Measurements from ENCODE around the gene COX14.

The COX14 gene

DNA sequence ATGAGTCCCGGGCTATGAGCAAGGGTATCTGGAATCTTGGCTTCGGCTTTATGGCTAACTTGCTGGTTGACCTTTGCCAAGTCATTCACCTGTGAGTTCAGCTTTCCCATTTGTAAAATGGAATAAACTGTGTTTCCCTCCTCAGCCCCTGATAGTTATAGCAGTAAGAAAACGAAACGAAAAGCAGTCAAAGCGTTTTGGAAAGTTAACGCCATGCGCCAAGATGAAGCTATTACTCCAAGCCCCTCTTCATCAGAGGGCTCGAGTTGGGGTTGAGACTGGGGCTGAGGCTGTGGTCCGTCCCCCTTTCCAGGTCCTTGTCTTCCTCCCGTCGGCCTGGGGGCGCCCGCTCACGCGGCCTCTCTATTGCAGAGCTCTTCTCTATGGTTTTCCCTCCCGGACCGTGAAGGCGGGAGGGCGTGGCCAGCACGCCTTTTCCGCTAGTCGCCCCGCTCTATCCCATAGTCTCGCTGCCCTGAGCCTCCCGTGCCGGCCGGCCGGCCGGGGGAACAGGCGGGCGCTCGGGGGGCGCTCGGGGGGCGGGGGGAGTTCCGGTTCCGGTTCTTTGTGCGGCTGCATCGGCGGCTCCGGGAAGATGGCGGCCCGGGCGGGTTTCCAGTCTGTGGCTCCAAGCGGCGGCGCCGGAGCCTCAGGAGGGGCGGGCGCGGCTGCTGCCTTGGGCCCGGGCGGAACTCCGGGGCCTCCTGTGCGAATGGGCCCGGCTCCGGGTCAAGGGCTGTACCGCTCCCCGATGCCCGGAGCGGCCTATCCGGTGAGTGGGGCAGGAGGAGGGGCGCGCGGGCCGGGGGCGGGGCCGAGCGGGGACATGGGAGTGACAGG lies 27.0 kb upstream of the COX14 start, which contains the start of gene SMARCD1:
Gene SMARCD1, plus strand, starts transcription at position 568 of the 840 bp plus-strand sequence. Its CDS starts 28 bp downstream, at position 596.
- peak; percentile 78 for DNase-seq (ENCODE audit: low read depth)

DNA sequence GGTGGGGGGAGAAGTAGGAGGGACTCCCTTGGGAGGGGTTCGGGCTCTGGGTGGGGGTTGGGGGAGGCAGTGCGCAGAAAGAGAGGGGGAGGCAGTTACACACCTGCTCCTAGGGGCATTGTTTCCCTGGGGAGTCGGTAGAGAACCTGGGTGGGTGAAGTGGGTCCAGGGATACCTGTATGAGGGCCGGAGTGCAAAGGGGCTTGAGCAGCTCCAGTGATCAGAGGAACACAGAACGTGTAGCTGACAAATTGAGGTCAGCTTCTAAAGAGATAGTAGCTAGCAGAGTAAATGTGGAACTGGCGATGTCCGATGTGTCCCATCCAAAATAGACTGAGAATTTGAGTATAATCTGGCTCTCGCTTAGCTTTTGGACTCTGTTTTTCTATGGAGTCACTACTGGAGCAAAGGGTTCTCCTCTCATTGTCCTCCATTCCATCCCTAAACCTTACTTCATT lies 26.4 kb upstream of the COX14 start:
- DNase-seq (ENCODE audit: low read depth), result no peak

DNA sequence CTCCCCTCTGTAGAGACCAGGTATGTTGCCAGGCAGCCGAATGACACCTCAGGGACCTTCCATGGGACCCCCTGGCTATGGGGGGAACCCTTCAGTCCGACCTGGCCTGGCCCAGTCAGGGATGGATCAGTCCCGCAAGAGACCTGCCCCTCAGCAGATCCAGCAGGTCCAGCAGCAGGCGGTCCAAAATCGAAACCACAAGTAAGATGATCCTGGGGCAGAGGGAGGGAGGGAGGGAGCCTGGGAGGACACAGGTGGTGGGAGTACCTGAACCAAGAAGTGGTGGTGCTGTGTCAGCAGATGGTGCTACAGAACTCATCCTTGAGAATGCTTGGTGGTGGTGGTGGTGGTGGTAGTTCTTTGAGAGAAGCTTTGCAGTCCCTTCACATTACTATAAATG lies 25.9 kb upstream of the COX14 start:
- no peak for DNase-seq (ENCODE audit: low read depth)

DNA sequence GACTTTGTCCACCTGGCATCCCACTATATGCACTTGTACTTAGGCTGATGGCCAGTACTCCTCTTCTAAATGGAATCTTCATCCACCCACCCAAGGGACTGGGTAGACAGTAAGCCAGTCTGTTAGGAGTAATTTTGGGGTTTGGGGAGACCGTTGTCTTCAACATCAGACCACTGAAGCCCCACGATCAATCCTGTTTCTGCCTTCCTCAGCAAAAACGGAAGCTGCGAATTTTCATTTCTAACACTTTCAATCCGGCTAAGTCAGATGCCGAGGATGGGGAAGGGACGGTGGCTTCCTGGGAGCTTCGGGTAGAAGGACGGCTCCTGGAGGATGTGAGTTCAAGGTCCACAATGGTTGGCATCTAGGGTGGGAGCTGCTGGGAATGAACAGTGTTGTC lies 24.9 kb upstream of the COX14 start:
- no peak for DNase-seq (ENCODE audit: low read depth)

DNA sequence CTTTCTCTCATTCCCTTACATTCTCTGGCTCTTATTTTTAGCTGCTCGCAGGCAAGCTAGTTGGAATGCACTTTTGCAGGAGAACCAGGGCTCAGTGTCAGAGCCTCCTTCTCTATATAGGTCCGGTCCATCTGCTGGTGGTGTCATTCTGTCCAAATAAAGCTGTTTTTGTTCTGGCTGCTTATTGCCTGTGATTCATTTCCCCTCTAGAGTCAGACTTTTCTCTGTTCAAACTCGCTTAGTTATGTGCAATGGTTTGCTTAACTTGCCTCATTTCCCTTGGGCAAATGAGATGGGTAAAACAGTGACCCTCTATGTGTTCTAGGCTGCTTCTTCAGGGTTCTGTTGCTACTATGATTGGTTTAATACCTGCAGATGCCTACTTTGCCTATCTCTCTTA lies 24.0 kb upstream of the COX14 start:
- DNase-seq (ENCODE audit: low read depth), result no peak

DNA sequence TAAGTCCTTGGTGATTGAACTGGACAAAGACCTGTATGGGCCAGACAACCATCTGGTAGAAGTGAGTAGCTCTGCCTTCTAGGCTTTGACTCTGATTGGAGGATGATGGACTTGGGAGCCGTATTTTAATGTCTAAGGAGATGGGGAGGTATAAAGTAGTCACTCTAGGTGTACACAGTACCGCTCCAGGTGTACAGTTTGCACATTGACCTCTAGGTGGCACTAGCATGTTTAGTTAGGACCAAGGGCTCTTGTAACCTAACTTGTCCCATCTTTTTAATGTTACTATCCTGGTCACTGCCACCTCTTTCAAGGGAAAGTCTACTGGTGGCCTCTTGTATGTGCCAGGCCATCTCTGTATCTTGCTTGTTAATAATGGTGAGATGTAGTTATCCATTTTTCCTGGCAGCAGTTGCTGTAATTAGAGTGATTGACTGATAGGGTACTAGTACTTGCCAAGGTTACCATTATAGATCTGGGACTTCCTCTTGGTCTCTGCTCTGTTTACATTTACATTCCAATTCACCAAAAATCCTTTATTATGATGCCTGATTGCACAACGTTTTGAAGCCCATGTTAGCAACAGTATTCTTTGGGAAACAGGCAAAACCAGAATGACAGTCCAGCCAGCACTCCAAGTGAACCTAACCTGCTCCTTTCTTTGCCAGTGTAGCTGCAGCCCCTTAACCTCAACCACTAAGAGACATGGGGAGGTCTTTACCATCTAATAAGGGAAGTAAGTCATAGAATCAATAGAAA lies 23.3 kb upstream of the COX14 start:
- DNase-seq (ENCODE audit: low read depth), result no peak

DNA sequence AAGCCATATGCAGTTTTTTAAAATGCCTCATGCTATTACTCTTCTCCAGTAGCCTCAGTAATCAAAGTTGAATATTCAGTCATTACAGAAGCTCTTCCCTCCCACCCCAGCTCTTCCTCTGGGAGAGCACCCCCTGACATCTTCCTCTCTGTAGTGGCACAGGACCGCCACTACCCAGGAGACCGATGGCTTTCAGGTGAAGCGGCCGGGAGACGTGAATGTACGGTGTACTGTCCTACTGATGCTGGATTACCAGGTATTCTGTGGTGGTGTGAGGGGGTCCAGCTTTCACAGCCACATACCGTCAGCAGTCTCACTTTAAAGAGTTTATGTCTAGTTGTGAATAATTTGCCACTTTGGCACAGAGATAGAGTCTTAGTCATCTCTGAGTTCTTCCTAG lies 22.3 kb upstream of the COX14 start:
- no peak for DNase-seq (ENCODE audit: low read depth)

DNA sequence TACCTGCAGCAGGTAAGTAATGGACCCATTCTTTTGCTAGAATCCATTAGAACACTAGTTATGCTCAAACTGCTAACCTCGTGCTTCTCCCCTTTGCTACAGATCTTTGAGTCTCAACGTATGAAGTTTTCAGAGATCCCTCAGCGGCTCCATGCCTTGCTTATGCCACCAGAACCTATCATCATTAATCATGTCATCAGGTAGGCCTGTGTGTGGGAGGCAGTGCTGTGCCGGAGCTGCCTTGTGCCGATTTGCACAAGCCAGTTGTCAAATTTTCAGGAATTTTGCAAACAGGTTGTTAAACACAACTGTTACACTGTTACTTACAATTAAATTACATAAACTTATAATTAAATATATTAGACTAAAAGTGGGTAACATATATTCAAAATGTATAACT lies 21.6 kb upstream of the COX14 start:
- no peak for DNase-seq (ENCODE audit: low read depth)

DNA sequence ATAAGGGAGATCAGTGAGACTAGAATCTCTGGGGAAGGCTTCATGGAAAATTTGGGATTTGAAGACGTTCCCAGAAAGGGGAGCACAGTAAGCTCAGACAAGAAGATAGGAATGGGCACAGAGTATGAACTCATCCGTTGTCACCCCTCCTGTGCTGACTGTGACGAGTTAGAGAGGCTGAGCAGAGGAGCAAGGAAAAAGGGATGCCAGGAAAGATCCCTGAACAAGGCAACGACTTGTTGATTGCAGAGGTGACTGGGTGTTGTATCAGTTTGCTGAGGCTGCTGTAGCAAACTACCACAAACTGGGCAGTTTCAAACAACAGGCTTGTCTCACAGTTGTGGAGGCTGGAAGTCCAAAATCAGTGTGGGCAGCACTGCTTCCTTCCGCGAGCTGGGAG lies 14.1 kb upstream of the COX14 start:
- no peak for DNase-seq (ENCODE audit: low read depth)

DNA sequence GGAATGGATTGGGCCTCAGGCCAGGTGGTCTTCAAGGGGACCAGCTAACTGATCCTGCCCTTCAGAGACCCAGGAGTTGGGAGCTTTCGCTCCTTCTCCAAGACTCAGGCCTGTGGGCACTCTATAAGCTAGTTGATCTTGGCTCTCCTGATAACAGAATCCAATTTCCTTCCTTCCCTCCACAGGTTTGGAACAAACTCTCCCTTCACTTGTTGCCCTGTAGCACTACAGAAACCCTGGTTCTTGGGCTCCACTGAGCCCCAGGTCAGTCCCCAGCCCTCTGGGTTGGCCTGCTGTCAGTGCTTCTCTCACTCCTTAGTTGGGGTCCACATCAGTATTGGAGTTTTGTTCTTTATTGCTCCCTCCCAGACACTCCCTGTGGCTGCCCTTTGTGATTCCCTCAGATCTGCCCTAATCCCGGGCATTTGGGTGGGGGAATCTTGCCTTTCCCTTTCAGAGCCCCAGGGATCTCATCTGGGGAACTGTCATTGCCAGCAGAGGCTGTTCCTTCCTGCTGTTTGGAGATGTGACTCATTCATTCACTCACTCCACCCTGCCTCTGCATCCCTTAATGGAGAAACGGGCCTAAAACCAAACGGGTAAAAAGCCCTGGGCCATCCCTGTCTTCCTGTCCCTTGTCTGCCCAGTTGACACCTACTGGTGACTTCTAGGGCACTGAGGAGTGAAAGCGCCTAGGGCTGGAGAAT lies 12.6 kb upstream of the COX14 start:
- no peak for DNase-seq (ENCODE audit: low read depth)

DNA sequence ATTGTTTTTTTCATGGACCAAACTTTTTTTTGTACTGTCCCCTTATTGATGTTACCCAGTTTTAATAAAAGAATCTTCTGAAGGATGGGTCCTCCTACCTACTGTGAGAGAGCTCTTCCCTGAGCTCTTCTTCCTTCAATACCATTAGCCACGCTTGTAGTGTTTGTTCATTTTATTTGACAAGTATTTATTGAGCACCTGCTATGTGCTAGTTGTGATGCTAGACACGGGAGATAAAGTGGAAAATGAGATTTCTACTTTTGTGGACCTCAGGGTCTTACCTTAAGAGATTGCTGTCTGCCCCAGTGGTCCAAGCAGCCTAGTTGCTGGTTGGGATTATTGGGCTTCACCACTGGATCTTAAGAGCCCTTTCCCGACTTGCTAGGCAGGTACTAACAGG lies 11.5 kb upstream of the COX14 start:
- no peak for DNase-seq (ENCODE audit: low read depth)

DNA sequence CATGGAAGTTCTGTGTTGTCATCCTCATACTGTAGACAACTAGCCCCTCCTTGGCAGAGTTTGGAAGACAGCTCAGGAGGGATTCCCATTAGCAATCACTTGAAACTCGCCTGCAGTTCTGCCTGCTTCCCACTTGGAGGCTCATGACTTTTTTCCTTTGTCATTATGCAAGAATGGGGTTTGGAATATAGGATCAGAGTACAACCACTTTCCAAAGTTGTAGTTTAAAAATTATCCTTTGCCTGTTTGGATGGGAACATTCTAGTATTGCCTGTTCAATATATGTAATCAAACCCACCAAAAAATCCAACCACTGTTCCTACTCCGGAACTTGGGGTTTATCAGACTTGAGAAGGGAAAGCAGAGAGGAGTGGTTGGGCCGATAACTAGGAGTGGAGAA lies 10.4 kb upstream of the COX14 start:
- DNase-seq (ENCODE audit: low read depth), result no peak

DNA sequence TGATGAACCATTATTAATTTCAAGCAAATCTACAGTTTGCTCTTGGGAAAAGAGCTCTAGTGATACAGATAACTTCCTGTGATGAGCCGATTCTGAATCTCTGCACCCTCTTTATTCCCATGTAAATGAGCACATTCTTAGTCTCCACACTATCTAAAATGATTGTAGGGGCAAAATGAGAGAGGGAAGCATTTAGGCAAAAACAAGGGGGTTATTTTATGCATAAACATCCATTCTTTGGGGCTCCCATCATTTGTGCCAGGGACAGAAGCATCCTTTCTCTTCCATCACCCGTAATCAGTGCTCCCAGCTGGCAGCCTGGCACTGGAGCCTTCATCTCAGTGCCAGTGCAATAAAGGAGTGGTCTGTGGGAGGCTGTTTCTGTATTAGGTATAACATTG lies 9.9 kb upstream of the COX14 start:
- no peak for DNase-seq (ENCODE audit: low read depth)

DNA sequence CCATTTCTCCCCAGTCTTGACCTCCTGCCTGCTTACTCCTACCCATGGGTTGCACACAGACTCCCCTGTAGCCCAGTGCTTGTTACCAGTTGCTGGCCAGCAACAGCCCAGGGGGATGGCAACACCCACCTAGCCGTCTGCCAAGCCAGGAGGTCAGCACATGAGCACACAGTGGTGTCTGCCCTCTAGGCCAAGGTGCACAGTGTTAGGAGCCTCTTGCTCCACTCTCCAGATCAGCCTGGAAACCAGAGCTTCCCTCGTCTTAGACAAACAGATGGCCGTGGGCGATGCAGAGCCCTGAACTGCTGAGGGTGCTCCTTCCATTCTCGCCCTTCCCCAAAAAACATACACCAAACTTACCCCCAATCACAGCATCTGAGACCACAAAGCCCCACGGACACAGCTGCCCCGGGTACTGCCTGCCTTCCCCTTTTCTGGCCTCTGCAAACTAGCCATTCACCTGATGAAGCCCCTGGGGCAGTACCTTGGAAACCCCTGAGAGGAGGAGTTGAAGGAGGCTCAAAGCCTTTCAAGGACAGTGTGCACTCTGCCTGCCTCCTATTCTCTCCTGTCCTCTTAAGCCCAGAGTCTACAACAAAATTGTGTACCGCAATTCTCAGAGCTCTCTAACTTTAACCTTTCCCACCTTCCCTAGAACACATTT lies 9.3 kb upstream of the COX14 start:
- DNase-seq (ENCODE audit: low read depth), result no peak

DNA sequence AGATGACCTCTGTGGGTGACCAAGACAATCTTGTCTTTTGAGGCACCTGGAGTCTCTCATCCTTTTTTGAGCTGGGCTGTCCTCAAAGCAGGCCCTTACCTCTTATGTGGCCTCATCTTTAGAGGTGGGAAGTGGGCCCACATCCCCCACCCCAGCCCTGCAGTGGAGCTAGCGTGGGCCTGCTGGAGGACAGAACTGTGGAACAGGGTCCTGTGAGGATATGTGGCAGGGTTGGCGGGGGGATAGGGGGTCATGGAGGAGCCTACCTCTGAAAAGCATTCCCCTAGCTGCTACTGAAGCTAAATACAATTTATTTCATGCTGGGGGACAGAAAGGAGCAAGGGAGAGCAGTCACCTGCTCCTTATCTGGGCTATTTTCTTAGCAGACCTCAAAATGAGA lies 8.7 kb upstream of the COX14 start:
- DNase-seq (ENCODE audit: low read depth), result no peak

DNA sequence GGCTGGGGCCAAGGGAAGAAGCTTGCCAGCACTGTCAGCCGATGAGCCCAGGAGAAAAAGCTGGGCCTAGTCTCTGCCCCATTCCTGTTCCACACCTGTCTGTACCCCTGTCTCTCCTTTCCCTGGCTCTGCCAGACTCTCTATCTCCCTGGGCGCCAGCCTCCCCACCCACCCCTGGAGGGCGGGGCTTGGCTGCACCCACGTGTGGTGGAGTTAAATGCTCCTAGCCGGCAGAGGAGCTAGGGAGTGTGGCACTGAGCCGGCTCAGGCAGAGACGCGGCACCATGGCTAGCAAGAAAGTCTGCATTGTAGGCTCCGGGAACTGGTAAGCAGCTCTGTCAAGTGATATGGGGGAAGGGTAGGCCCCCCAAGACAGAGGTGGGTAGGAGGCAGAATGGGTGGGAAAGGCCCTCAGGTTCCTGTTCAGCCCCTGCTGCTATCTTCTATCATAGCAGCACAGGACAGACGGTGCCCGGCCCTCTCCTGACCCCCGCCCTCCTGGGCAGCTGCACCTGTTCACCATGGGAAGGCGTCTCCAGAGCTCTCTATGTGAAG lies 8.2 kb upstream of the COX14 start, which contains the start of gene GPD1:
Gene GPD1, plus strand, starts transcription at position 242 of the 555 bp plus-strand sequence. Its CDS starts 43 bp downstream, at position 285.
- DNase-seq (ENCODE audit: low read depth), result no peak

DNA sequence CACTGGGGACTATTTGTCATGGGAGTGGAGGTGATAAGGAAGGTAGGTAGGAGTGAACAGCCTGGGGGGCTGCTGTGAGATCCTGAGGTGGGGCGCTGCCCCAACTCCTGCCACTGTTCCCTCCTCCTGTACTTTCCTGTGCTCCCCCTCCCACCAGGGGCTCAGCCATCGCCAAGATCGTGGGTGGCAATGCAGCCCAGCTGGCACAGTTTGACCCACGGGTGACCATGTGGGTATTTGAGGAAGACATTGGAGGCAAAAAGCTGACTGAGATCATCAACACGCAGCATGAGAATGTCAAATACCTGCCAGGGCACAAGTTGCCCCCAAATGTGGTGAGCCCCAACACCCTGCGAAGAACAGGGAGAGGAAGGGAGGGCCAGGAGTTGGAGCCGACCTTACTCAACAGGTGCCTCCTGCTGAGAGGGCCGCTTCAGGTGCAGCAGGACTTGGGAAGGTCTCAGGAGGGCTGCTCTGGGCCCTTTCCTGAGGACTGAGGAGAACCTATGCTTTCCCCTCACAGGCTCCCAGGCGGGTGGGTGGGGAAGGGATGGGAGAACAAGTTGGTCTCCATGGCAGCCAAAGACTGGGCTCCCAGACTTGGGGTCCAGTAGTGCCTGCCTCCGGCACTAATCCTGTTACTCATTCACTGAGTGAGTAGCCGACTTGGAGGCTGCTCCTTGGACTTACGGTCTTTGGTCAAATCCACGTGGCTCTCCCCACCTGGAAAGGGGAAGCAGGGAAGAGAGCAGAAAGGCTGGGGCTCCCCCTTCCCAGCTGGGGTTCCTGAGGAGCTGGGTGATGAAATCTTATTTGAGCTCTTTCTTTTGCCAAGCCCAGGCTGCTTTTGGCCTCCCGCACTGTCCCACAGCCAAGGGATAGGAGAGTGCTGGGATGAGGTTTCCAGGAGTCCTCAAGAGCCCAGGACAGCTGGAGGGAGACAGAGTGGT lies 7.3 kb upstream of the COX14 start:
- no peak for DNase-seq (ENCODE audit: low read depth)

DNA sequence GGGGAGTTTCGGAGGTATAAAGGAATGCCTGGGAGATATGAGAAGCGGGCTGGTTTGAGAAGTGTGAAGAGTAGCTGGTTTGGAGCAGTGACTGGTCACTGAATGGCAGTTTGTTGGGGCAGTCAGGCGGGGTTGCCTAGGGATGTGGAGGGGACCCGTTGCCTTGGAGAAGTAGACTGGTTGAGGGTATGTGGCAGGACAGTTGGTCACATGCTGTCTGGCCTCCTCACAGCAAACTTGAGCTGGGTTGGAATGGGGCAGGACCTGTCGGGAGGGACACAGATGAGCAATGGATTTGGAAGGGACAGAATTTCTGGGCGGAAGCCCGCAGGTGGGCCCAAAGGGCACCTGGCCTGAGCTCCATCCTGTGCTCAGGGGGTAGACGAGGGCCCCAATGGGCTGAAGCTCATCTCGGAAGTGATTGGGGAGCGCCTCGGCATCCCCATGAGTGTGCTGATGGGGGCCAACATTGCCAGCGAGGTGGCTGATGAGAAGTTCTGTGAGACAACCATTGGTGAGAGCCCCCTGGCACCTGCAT lies 6.1 kb upstream of the COX14 start:
- DNase-seq (ENCODE audit: low read depth), result no peak

DNA sequence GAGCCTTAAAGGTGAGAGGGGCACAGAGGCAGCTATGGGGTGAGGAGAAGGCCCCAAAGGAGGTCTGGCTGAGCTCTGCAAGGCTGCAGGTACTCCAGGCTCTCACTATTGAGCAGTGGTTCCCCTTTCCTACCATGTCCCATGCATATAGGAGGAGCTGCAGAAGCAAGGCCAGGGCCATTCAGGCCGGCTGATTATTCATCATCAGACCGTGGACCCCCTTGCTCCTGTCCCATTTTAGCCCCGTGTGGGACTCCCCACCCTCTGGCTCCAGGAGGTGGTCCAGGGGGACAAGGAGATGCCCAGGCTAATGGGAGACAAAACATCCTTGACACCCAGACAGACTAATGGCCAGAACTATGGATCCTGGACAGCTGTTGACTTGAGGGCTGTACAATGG lies 5.1 kb upstream of the COX14 start:
- DNase-seq (ENCODE audit: low read depth), result no peak
